HG03097 (cell line): Measurements from ENCODE around the gene FAM149B1.

Source experiments
- ATAC-seq: cut with Tn5 transposase; IDR thresholded peaks from one replicate; pipeline ENCODE4 v1.9.1; 2021; ENCODE audit not compliant: unreplicated experiment, low FRiP score

FAM149B1 gene

GRCh38 chr10:73172867-73173266, 4.9 kb downstream of the FAM149B1 start:
- ATAC-seq: no peak

- no peak for ATAC-seq
Measured at GRCh38 chr10:73174148-73174925, 6.4 kb downstream of the FAM149B1 start.

GRCh38 chr10:73182568-73182967, 14.6 kb downstream of the FAM149B1 start:
- no peak for ATAC-seq

GRCh38 chr10:73183667-73184281, 15.9 kb downstream of the FAM149B1 start:
- no peak for ATAC-seq

- ATAC-seq: no peak
Measured at GRCh38 chr10:73186266-73186665, 18.3 kb downstream of the FAM149B1 start.

GRCh38 chr10:73190188-73190587, 22.3 kb downstream of the FAM149B1 start:
- ATAC-seq: no peak

GRCh38 chr10:73205081-73205480, 37.2 kb downstream of the FAM149B1 start:
- ATAC-seq: no peak

GRCh38 chr10:73205890-73206289, 38.0 kb downstream of the FAM149B1 start:
- ATAC-seq: no peak

- no peak for ATAC-seq
Measured at GRCh38 chr10:73206385-73206784, 38.5 kb downstream of the FAM149B1 start.

- ATAC-seq: no peak
Measured at GRCh38 chr10:73207883-73208282, 40.0 kb downstream of the FAM149B1 start.

- ATAC-seq: no peak
Measured at GRCh38 chr10:73209705-73210104, 41.8 kb downstream of the FAM149B1 start.

- no peak for ATAC-seq
Measured at GRCh38 chr10:73210395-73211105, 42.6 kb downstream of the FAM149B1 start.

GRCh38 chr10:73211106-73211811, 43.3 kb downstream of the FAM149B1 start:
- ATAC-seq: no peak

- ATAC-seq: no peak
Measured at GRCh38 chr10:73215749-73216148, 47.8 kb downstream of the FAM149B1 start.

- ATAC-seq: no peak
Measured at GRCh38 chr10:73217628-73218027, 49.7 kb downstream of the FAM149B1 start.

GRCh38 chr10:73218431-73219191, 50.7 kb downstream of the FAM149B1 start:
- no peak for ATAC-seq

GRCh38 chr10:73219384-73219783, 51.5 kb downstream of the FAM149B1 start:
- no peak for ATAC-seq

GRCh38 chr10:73220989-73221388, 53.1 kb downstream of the FAM149B1 start:
- no peak for ATAC-seq

GRCh38 chr10:73225518-73225917, 57.6 kb downstream of the FAM149B1 start:
- no peak for ATAC-seq

GRCh38 chr10:73226663-73227062, 58.7 kb downstream of the FAM149B1 start:
- no peak for ATAC-seq
